Activated naive CD8-positive, alpha-beta T cell treated with anti-CD3 and anti-CD28 coated beads, Interleukin-2, amount 50 U/mL, for 24 hours (primary cell): Measurements from ENCODE around the gene HLA-DPB1.

ENCODE experiments used
- ATAC-seq: fragments of 150-1000 bp; cut with Tn5 transposase; one replicate; pipeline ENCODE4 v1.10.0; 2021
- DNase-seq: peaks from one replicate; pipeline ENCODE4 v3.0.0; 2021
- H3K27ac Mint-ChIP-seq: one replicate; pipeline ENCODE4 v1.8.0; 2021; ENCODE audit warnings: mild to moderate bottlenecking, mixed read lengths
- H3K27me3 Mint-ChIP-seq: one replicate; pipeline ENCODE4 v1.8.0; 2021; ENCODE audit warnings: mixed read lengths
- H3K36me3 Mint-ChIP-seq: one replicate; pipeline ENCODE4 v1.8.0; 2021; ENCODE audit warnings: low read depth, mixed read lengths
- H3K4me1 Mint-ChIP-seq: one replicate; pipeline ENCODE4 v1.8.0; 2021; ENCODE audit warnings: mixed read lengths
- H3K4me3 Mint-ChIP-seq: one replicate; pipeline ENCODE4 v1.8.0; 2021; ENCODE audit warnings: mild to moderate bottlenecking, moderate library complexity, mixed read lengths
- H3K9me3 Mint-ChIP-seq: one replicate; pipeline ENCODE4 v1.8.0; 2021; ENCODE audit warnings: mixed read lengths

The HLA-DPB1 gene

DNA sequence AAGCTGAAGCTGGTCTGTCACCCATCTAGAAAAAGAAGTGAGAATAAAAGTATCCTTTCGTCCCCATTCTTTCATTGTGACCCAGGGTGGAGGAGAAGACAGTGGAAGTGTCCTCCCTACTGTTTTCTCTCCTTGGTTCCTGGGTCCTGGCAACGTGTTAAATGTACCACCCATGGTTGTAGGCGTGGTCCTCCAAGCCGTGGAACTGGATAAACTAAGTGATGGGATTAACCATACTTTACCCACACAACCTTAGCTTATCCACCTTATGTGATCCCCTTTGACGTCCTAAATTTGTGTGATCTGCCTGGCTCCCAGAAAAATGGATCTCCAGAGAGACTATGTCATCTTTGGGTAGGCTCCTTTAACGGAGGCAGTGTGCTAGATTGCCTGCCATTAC, 47.4 kb downstream of the HLA-DPB1 start:
- H3K9me3 Mint-ChIP-seq, result peaks cover 8% of the 10 kb centered on the region
- no peak overlapping the region for H3K4me3 Mint-ChIP-seq
- peaks cover 1% of the 10 kb centered on the region for H3K36me3 Mint-ChIP-seq
- peaks cover 3% of the 10 kb centered on the region for H3K4me1 Mint-ChIP-seq
- DNase-seq, result no peak
- peaks cover 8% of the 10 kb centered on the region for H3K27me3 Mint-ChIP-seq
- no peak for ATAC-seq
- no peak overlapping the region for H3K27ac Mint-ChIP-seq

- H3K36me3 Mint-ChIP-seq, result peaks cover 1% of the 10 kb centered on the region
- no peaks in the 10 kb centered on the region for H3K4me1 Mint-ChIP-seq
- H3K27ac Mint-ChIP-seq, result no peak overlapping the region
- ATAC-seq (no peak), DNase-seq (no peak)
- peaks cover 5% of the 10 kb centered on the region for H3K27me3 Mint-ChIP-seq
- peaks cover 8% of the 10 kb centered on the region for H3K9me3 Mint-ChIP-seq
- H3K4me3 Mint-ChIP-seq, result no peak overlapping the region
Observed at GRCh38 chr6:33123732-33124524, 48.1 kb downstream of the HLA-DPB1 start.

DNA sequence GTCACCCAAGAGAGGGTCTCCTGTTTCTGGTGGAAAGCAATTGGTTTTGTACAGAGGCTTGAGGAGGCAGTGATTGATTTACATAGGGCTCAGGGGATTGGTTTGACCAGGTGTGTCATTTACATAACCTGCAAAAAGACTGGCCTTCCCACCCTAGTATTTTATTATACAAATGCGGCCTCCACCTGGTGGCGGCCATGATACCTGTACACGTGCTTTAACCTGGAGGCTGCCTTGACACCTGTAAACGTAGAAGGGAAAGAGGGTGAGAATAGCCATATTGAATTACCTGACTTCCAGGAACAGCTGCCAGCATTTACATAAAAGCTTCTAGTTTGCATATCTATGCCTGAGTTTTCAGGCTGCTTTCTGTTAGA, 48.7 kb downstream of the HLA-DPB1 start:
- DNase-seq, result no peak
- H3K9me3 Mint-ChIP-seq, result peaks cover 8% of the 10 kb centered on the region
- no peak for ATAC-seq
- no peaks in the 10 kb centered on the region for H3K4me1 Mint-ChIP-seq
- peaks cover 1% of the 10 kb centered on the region for H3K36me3 Mint-ChIP-seq
- H3K4me3 Mint-ChIP-seq, result no peak overlapping the region
- H3K27ac Mint-ChIP-seq, result no peak overlapping the region
- H3K27me3 Mint-ChIP-seq, result peaks cover 5% of the 10 kb centered on the region

- Mint-ChIP-seq H3K4me3 (no peak overlapping the region), H3K9me3 (peaks cover 8% of the 10 kb centered on the region)
Observed at GRCh38 chr6:33124947-33125346, 49.2 kb downstream of the HLA-DPB1 start.

DNA sequence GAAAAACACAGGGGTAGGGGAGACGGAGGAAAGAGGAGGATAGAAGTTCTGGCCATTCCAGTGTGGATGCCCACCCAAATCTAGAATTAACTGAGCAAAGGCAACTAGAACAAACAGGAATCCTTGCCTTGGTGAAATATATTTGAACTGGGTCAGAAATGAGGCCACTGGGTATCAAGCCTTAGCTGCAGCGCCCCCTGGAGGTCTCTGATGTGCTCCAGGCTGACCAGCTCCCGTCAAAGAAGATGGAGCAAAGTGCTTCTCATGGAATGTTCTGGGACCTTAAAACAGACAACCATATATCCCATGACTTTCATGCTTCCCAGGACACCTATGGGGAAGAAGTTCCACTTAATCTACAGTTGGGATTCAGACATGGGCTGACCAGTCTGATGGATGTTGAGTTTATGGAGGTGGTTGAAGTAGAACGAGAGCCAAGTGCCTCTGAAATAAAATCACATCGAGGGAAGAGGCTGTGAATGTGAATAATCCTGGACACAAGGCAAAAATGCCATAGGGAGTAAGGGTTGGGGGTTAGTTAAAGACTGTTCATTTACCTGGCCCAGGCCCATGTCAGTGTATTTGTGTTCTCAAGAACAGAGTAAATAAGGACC, 50.4 kb downstream of the HLA-DPB1 start:
- no peaks in the 10 kb centered on the region for H3K4me1 Mint-ChIP-seq
- peaks cover 8% of the 10 kb centered on the region for H3K9me3 Mint-ChIP-seq
- DNase-seq (peak; percentile 83), ATAC-seq (no peak)
- H3K36me3 Mint-ChIP-seq, result peaks cover 1% of the 10 kb centered on the region
- H3K4me3 Mint-ChIP-seq, result no peak overlapping the region
- no peak overlapping the region for H3K27ac Mint-ChIP-seq
- peaks cover 5% of the 10 kb centered on the region for H3K27me3 Mint-ChIP-seq

More at GRCh38 chr6:33124947-33125346, 49.2 kb downstream of the HLA-DPB1 start:
- DNase-seq, result no peak
- no peak overlapping the region for H3K27ac Mint-ChIP-seq
- H3K4me1 Mint-ChIP-seq, result no peaks in the 10 kb centered on the region
- H3K36me3 Mint-ChIP-seq, result peaks cover 1% of the 10 kb centered on the region
- peaks cover 5% of the 10 kb centered on the region for H3K27me3 Mint-ChIP-seq
- ATAC-seq, result no peak

DNA sequence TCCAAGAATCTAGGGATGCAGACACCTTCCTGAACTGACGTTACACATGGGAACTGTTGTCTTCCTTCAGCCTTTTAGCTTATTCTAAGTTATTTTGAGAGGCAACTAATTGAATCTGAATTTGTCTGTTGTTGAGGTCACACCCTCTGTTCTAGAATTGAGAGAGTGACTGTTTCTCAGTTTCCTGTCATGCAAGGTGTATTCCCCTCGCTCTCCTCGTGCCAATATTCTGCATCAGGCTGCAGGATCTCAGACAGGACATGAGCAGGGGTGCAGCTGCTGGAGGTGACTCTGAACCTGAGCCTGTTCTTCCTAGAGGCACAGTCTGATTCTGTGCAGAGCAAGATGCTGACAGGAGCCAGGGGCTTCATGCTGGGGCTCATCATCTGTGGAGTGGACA, 52.5 kb downstream of the HLA-DPB1 start:
- Mint-ChIP-seq H3K27me3 (peaks cover 5% of the 10 kb centered on the region), H3K4me3 (no peak overlapping the region), H3K27ac (no peak overlapping the region), H3K9me3 (peaks cover 7% of the 10 kb centered on the region), H3K36me3 (peaks cover 1% of the 10 kb centered on the region), H3K4me1 (no peaks in the 10 kb centered on the region)
- ATAC-seq, result no peak
- no peak for DNase-seq

DNA sequence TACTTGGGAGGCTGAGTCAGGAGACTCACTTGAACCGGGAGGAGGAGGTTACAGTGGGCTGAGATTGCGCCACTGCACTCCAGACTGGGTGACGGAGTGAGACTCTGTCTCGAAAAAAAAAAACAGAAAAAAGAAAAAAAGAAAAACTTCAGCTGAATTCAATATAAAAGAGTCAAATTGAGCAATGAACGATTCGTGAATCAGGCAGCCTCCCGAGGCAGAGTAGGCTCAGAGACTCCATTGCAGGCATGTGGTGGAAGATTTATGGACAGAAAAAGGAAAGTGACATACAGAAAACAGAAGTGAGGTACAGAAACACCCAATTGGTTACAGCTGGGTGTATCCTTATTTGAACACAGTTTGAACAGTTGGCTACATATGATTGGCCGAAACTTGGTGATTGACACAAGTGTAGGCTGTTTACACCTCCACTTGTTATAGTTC, 56.3 kb downstream of the HLA-DPB1 start:
- ATAC-seq, result no peak
- Mint-ChIP-seq H3K4me1 (no peaks in the 10 kb centered on the region), H3K36me3 (no peaks in the 10 kb centered on the region), H3K27me3 (peaks cover 4% of the 10 kb centered on the region), H3K4me3 (no peak overlapping the region), H3K27ac (no peak overlapping the region), H3K9me3 (no peaks in the 10 kb centered on the region)
- no peak for DNase-seq

DNA sequence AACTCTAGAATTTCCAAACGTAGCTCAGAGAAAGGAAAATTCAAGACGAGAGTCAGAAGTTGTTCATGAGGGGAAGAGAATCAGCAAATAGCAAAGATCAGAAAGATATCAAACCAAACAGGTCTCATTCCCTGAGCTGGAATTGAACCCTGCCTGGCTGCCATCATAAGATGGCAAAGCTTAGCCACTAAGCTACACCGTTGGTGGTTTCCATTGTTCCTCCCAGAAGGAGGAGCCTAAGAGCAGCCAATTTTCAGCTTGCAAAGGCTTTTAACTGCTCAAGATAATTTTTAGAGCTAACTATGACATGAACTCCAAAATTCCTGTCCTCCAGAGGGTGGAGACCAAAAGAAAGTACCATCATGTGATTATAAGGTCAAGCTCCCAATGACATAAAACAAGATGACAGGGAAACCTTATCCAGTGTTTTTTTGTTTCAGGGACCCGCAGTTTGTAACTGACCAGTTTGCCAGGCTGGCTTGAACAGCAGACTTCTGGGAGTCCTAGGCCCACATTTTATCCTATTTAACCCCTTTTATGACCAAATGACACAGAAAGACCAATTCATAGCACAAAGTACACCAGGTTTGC, 60.6 kb downstream of the HLA-DPB1 start:
- Mint-ChIP-seq H3K9me3 (no peaks in the 10 kb centered on the region), H3K27ac (no peak overlapping the region), H3K4me3 (no peak overlapping the region), H3K36me3 (no peaks in the 10 kb centered on the region), H3K27me3 (peaks cover 13% of the 10 kb centered on the region), H3K4me1 (no peaks in the 10 kb centered on the region)
- DNase-seq (no peak), ATAC-seq (no peak)
